ENCODE results near the gene ABTB2. TPM values are rescaled to one million over a fixed set of nuclear protein-coding genes. Genes with fewer than 3 reads are reported as not detected.

Gene ABTB2
- total and polyA plus RNA-seq, 3 experiments from 2014 or later = 0.05 to 5.5 (median 5.4) TPM

DNA sequence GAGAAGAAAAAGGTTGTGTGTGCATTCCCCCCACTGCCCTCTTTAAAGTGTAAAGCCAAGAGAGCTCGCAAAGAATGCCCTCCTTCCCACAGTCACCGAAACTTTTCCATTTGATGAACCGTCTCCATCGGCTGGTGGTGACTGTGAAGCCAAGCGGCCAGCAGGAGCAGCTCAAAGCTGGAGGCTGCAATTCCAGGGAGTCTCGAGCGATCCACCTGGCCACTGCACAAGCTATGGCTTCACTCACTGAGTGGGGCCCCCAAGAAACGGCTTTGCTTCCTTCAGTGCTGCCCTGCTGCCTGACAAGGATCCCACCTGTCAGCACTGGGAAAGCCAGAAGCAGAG, 117.7 kb downstream of the ABTB2 start:
- no peak overlapping the region for H3K27ac Mint-ChIP-seq
- H3K4me1 ChIP-seq (ENCODE audit: insufficient read depth, low read length) = peaks cover 10% of the 10 kb centered on the region
- H3K27me3 Mint-ChIP-seq = peaks cover 0 to 1% of the 10 kb centered on the region in 2 donors
- no peak for DNase-seq
- no peaks in the 10 kb centered on the region for H3K27me3 ChIP-seq (ENCODE audit: insufficient read depth, low read length, poor library complexity, severe bottlenecking)
- H3K4me3 Mint-ChIP-seq = no peak overlapping the region
- no peaks in the 10 kb centered on the region for H3K9me3 Mint-ChIP-seq
- no peaks in the 10 kb centered on the region for H3K36me3 ChIP-seq (ENCODE audit: insufficient read depth, low read length)
- H3K27ac ChIP-seq (ENCODE audit: low read depth, low read length) = no peak overlapping the region
- ChIA-PET POLR2A (no interaction called here), CTCF (interaction anchor here (1.2 kb wide), 1 partner anchor 10 kb away, joined by 3 read pairs; no protein-coding TSS in a partner anchor)
- no peak overlapping the region for H3K4me3 ChIP-seq (ENCODE audit: low read length)
- H3K9me3 ChIP-seq (ENCODE audit: low read length) = no peaks in the 10 kb centered on the region
- peaks cover 10 to 23% (median 22%) of the 10 kb centered on the region in 3 donors for H3K4me1 Mint-ChIP-seq
- H3K36me3 Mint-ChIP-seq = no peaks in the 10 kb centered on the region

DNA sequence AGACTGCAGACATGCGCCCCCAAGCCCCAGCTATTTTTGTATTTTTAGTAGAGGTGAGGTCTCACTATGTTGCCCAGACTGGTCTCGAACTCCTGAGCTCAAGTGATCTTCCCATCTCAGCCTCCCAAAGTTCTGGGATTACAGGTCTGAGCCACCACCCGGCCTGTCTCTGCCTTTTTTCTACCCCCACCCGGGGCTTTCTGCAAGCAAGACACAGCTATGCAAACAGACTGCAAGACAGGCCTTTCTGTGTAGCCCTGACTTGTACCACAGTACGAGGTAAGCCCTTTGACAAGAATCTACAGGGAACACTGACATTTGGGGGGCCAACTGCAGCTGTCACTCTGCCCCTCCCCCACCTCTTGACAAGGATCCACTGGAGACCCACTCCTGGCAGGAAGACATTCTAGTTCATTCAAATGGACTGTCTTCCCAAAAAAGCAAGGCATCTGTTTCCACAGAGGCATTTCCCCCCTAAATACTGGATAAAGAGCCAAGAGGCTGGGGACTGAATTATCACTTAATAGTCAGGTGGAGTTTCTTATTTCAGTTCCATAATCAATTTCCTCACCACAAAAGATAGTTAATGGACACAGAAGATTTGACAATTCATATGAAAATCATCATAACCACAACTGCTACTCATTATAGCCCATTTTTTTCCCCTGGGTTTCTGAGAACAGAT, 118.2 kb downstream of the ABTB2 start:
- ChIA-PET POLR2A (interaction anchor here (1.0 kb wide), 1 partner anchor 8 kb away, joined by 3 read pairs; no protein-coding TSS in a partner anchor), CTCF (no interaction called here)
- Histone ChIP-seq H3K27ac (ENCODE audit: low read depth, low read length) (no peak overlapping the region), H3K36me3 (ENCODE audit: insufficient read depth, low read length) (no peaks in the 10 kb centered on the region), H3K27me3 (ENCODE audit: insufficient read depth, low read length, poor library complexity, severe bottlenecking) (no peaks in the 10 kb centered on the region), H3K9me3 (ENCODE audit: low read length) (no peaks in the 10 kb centered on the region), H3K4me3 (ENCODE audit: low read length) (no peak overlapping the region), H3K4me1 (ENCODE audit: insufficient read depth, low read length) (peaks cover 11% of the 10 kb centered on the region)
- peaks cover 13 to 24% (median 22%) of the 10 kb centered on the region in 3 donors for H3K4me1 Mint-ChIP-seq
- H3K27me3 Mint-ChIP-seq = no peaks in the 10 kb centered on the region
- no peaks in the 10 kb centered on the region for H3K36me3 Mint-ChIP-seq
- DNase-seq = no peak
- no peak overlapping the region for H3K27ac Mint-ChIP-seq
- H3K9me3 Mint-ChIP-seq = no peaks in the 10 kb centered on the region
- H3K4me3 Mint-ChIP-seq = no peak overlapping the region

DNA sequence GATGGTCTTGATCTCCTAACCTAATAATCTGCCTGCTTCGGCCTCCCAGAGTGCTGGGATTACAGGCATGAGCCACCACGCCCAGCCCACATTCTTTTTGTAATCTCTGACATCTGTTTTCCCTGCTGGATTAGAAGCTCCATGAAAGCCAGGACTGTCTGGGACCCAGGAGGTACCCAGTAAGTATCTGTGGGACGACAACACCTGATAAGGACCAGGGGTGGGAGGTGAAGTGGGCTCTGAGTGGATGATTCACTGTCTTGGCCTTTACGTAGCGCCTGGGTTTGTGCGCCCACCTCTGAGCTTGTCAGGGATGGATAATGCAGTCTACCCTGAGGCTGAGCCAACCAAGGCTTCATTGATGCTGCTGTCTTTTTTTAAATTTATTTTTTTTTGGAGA, 118.8 kb downstream of the ABTB2 start:
- DNase-seq = no peak
- no peaks in the 10 kb centered on the region for H3K27me3 Mint-ChIP-seq
- no peaks in the 10 kb centered on the region for H3K9me3 Mint-ChIP-seq
- Histone ChIP-seq H3K36me3 (ENCODE audit: insufficient read depth, low read length) (no peaks in the 10 kb centered on the region), H3K27me3 (ENCODE audit: insufficient read depth, low read length, poor library complexity, severe bottlenecking) (no peaks in the 10 kb centered on the region), H3K4me3 (ENCODE audit: low read length) (no peak overlapping the region), H3K4me1 (ENCODE audit: insufficient read depth, low read length) (peaks cover 16% of the 10 kb centered on the region), H3K27ac (ENCODE audit: low read depth, low read length) (no peak overlapping the region), H3K9me3 (ENCODE audit: low read length) (no peaks in the 10 kb centered on the region)
- CTCF ChIA-PET = no interaction called here
- H3K27ac Mint-ChIP-seq = no peak overlapping the region
- H3K4me1 Mint-ChIP-seq = peaks cover 16 to 22% (median 22%) of the 10 kb centered on the region in 3 donors
- POLR2A ChIA-PET = interaction anchor here (1.0 kb wide), 1 partner anchor 9 kb away, joined by 3 read pairs; no protein-coding TSS in a partner anchor
- no peak overlapping the region for H3K4me3 Mint-ChIP-seq
- no peaks in the 10 kb centered on the region for H3K36me3 Mint-ChIP-seq

DNA sequence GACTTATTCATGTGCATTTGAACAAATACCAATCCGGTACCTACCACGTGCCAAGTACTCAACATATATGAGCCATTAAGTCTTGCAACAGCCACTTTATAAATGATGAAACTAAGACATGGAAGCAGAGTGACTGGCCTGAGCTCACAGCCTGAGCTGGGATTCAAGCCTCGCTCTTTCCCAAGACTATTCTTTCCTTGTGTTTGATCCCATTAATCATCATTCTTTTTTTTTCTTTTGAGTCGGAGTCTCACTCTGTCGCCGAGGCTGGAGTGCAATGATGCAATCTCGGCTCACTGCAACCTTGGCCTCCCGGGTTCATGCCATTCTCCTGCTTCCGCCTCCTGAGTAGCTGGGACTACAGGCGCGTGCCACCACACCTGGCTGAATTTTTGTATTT, 119.3 kb downstream of the ABTB2 start:
- Histone ChIP-seq H3K36me3 (ENCODE audit: insufficient read depth, low read length) (no peaks in the 10 kb centered on the region), H3K27ac (ENCODE audit: low read depth, low read length) (no peak overlapping the region), H3K4me1 (ENCODE audit: insufficient read depth, low read length) (peaks cover 19% of the 10 kb centered on the region), H3K4me3 (ENCODE audit: low read length) (no peak overlapping the region), H3K9me3 (ENCODE audit: low read length) (no peaks in the 10 kb centered on the region), H3K27me3 (ENCODE audit: insufficient read depth, low read length, poor library complexity, severe bottlenecking) (no peaks in the 10 kb centered on the region)
- DNase-seq = no peak
- peaks cover 19 to 26% (median 25%) of the 10 kb centered on the region in 3 donors for H3K4me1 Mint-ChIP-seq
- H3K27ac Mint-ChIP-seq = no peak overlapping the region
- no peaks in the 10 kb centered on the region for H3K9me3 Mint-ChIP-seq
- POLR2A ChIA-PET = no interaction called here
- no peaks in the 10 kb centered on the region for H3K36me3 Mint-ChIP-seq
- H3K27me3 Mint-ChIP-seq = no peaks in the 10 kb centered on the region
- CTCF ChIA-PET = no interaction called here
- no peak overlapping the region for H3K4me3 Mint-ChIP-seq

DNA sequence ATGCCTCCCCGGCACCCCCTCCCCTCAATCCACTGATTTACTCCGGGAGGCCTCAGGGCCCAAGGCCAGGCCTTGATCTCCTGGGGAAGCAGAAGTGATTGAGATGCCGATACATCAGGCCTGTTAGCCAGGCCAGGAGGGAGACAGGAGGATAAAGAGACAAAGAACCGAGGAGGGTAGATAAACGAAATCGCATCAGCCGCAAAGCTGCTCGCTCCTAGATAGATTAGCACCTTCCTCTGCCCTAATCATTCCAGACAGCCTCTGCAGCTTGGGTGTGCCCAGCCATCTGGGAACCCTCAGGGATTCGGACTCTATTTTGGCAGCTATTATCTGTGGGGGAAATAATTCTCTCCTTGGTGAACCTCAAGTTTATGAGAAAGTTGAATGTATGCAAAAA, 121.2 kb downstream of the ABTB2 start:
- Mint-ChIP-seq H3K4me1 (peaks cover 17 to 26% (median 25%) of the 10 kb centered on the region in 3 donors), H3K27ac (no peak overlapping the region), H3K4me3 (no peak overlapping the region), H3K9me3 (no peaks in the 10 kb centered on the region), H3K27me3 (peaks cover 0 to 3% of the 10 kb centered on the region in 2 donors), H3K36me3 (no peaks in the 10 kb centered on the region)
- Histone ChIP-seq H3K4me3 (ENCODE audit: low read length) (no peak overlapping the region), H3K27ac (ENCODE audit: low read depth, low read length) (no peak overlapping the region), H3K27me3 (ENCODE audit: insufficient read depth, low read length, poor library complexity, severe bottlenecking) (no peaks in the 10 kb centered on the region), H3K9me3 (ENCODE audit: low read length) (no peaks in the 10 kb centered on the region), H3K36me3 (ENCODE audit: insufficient read depth, low read length) (no peaks in the 10 kb centered on the region), H3K4me1 (ENCODE audit: insufficient read depth, low read length) (peaks cover 19% of the 10 kb centered on the region)
- POLR2A ChIA-PET = no interaction called here
- CTCF ChIA-PET = no interaction called here
- no peak for DNase-seq

DNA sequence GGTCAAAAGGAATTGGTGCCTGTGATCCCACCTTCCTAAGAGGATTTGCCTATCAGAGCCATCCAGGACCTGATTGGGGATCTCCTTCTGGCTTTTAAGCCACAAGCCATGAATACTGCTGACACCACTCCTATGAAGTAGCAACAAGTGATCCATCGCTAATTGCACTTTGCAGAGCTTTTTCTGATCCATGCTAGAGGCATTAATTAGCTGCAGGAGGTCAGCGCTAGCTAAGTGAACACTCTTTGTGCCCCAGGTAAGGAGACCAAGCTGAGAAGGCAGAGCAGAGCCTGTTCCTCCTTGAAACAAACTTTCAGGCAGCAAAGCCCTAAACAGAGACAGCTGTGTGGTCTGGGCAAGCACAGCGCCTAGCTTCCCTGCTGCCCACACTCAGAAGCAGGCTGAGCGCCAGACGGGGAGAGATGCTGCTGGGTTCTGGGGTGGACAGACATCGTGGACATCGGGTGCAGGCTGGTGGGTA, 122.2 kb downstream of the ABTB2 start:
- peaks cover 0 to 11% of the 10 kb centered on the region in 2 donors for H3K27me3 Mint-ChIP-seq
- no peaks in the 10 kb centered on the region for H3K27me3 ChIP-seq (ENCODE audit: insufficient read depth, low read length, poor library complexity, severe bottlenecking)
- ChIA-PET CTCF (no interaction called here), POLR2A (no interaction called here)
- no peak for DNase-seq
- peaks cover 19% of the 10 kb centered on the region for H3K4me1 ChIP-seq (ENCODE audit: insufficient read depth, low read length)
- H3K27ac ChIP-seq (ENCODE audit: low read depth, low read length) = no peak overlapping the region
- no peak overlapping the region for H3K4me3 Mint-ChIP-seq
- no peaks in the 10 kb centered on the region for H3K36me3 Mint-ChIP-seq
- peaks cover 17 to 26% (median 25%) of the 10 kb centered on the region in 3 donors for H3K4me1 Mint-ChIP-seq
- peak overlapping the region in 1 of 8 donors; percentile 80 for H3K27ac Mint-ChIP-seq
- no peak overlapping the region for H3K4me3 ChIP-seq (ENCODE audit: low read length)
- H3K36me3 ChIP-seq (ENCODE audit: insufficient read depth, low read length) = no peaks in the 10 kb centered on the region
- H3K9me3 ChIP-seq (ENCODE audit: low read length) = no peaks in the 10 kb centered on the region
- no peaks in the 10 kb centered on the region for H3K9me3 Mint-ChIP-seq

DNA sequence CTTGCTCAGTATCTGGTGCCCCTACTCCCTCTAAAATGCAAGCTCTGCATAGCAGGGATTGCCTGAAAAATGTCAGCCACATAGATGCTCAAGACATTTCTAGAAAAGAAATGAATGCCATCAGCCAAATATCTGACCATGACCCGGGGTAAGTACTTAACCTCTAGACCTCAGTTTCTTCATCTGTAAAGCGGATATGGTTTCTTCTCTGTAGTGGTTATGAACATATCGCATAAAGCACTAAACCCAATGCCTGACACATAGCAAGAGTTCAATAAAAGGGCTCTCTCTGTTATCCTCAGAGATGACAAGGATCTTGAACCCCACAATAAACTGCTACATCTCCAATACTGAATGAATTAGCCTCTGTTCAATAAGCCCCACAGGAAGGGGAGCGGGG, 122.6 kb downstream of the ABTB2 start:
- Histone ChIP-seq H3K9me3 (ENCODE audit: low read length) (no peaks in the 10 kb centered on the region), H3K27me3 (ENCODE audit: insufficient read depth, low read length, poor library complexity, severe bottlenecking) (no peaks in the 10 kb centered on the region), H3K4me1 (ENCODE audit: insufficient read depth, low read length) (peaks cover 19% of the 10 kb centered on the region), H3K36me3 (ENCODE audit: insufficient read depth, low read length) (no peaks in the 10 kb centered on the region), H3K27ac (ENCODE audit: low read depth, low read length) (no peak overlapping the region), H3K4me3 (ENCODE audit: low read length) (no peak overlapping the region)
- Mint-ChIP-seq H3K27ac (peak overlapping the region in 2 of 8 donors; percentile 1 to 10), H3K9me3 (no peaks in the 10 kb centered on the region), H3K36me3 (no peaks in the 10 kb centered on the region), H3K4me1 (peaks cover 17 to 26% (median 25%) of the 10 kb centered on the region in 3 donors), H3K4me3 (peak overlapping the region in 1 of 7 donors; percentile 35), H3K27me3 (peaks cover 0 to 16% of the 10 kb centered on the region in 2 donors)
- ChIA-PET CTCF (no interaction called here), POLR2A (no interaction called here)
- no peak for DNase-seq

DNA sequence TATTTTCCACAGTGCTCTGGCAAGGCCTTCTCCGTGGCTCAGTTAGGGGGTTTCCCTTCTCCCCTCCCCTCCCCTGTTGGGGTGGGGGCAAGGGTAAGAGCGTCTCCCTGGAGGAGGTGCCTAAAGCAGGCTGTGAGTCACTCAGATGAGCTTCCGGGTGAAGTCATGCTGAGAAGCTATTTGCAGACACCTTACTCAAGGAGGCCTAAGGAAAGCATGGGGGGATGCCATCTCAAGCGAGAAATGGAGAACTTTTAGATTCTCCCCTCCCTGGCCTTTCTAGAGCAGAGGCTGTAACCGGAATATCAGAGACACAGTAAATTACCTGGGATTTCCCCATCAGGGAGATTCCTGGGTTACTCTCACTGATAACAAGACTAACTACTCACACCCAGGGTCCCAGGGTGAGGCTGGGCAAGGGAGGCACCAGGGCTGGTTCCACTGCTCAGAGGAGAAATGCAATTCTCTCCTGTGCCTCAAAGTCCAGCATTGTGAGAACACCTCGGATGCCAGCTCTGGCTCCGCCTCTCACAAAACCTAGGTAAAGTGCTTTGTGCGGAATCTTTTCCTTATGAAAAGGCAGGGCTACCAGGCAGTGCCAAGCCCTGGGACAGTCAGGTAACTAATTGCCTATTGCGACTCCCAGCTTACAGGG, 123.6 kb downstream of the ABTB2 start:
- Histone ChIP-seq H3K27me3 (ENCODE audit: insufficient read depth, low read length, poor library complexity, severe bottlenecking) (no peaks in the 10 kb centered on the region), H3K9me3 (ENCODE audit: low read length) (no peaks in the 10 kb centered on the region), H3K4me1 (ENCODE audit: insufficient read depth, low read length) (peaks cover 19% of the 10 kb centered on the region), H3K4me3 (ENCODE audit: low read length) (no peak overlapping the region), H3K36me3 (ENCODE audit: insufficient read depth, low read length) (no peaks in the 10 kb centered on the region), H3K27ac (ENCODE audit: low read depth, low read length) (no peak overlapping the region)
- Mint-ChIP-seq H3K9me3 (no peaks in the 10 kb centered on the region), H3K27me3 (peaks cover 3 to 23% of the 10 kb centered on the region in 2 donors), H3K4me1 (peaks cover 17 to 26% (median 25%) of the 10 kb centered on the region in 3 donors), H3K36me3 (no peaks in the 10 kb centered on the region), H3K4me3 (peak overlapping the region in 2 of 7 donors; percentile 32 to 48), H3K27ac (peak overlapping the region in 5 of 8 donors; percentile 45 to 85 (median 58))
- DNase-seq = peak; percentile 47 to 85 (median 59)
- ChIA-PET POLR2A (no interaction called here), CTCF (interaction anchor here (1.2 to 1.3 kb wide), 2 partner anchors 13 to 123 kb away, joined by 5 to 6 read pairs; partner anchors contain the start of gene ABTB2)

All from CD8-positive, alpha-beta memory T cell (primary cell).